ENCODE data around the gene KCNJ14.

DNA sequence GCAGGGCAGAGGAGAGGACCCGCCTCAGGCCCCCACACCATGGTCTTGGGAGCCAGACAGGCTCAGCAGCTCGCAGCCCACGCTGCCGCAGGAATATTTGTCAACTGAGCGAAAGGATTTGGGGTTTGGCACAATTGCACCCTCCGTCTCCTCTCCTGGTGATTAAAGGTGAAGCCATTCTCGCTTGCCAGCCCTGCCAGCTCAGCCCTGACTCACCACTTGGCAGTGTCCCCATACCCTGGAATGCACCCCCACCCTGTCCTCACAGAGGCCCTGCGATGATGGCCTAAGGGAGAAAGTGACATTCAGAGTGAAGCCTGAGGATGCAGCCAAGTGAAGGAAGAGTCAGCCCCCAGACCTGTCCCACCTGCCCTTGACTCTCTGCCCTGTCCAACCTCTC lies 32.6 kb downstream of the KCNJ14 start:
- TF ChIP-seq CREB5 (CRISPR knock-in tag; IDR thresholded peaks at IDR 0.05; ENCODE audit: low read depth) (no peak), ARNTL (CRISPR knock-in tag; IDR thresholded peaks at IDR 0.05; ENCODE audit: borderline replicate concordance, low read depth) (no peak), ZC3H10 (CRISPR knock-in tag; IDR thresholded peaks at IDR 0.05) (no peak), PATZ1 (CRISPR knock-in tag; IDR thresholded peaks at IDR 0.05; ENCODE audit: borderline replicate concordance) (no peak), PPARA (CRISPR knock-in tag; IDR thresholded peaks at IDR 0.05; ENCODE audit: borderline replicate concordance) (no peak), OSR1 (CRISPR knock-in tag; IDR thresholded peaks at IDR 0.05) (no peak), ISL1 (CRISPR knock-in tag; IDR thresholded peaks at IDR 0.05) (no peak)
- TF ChIP-seq, protein P1, sequence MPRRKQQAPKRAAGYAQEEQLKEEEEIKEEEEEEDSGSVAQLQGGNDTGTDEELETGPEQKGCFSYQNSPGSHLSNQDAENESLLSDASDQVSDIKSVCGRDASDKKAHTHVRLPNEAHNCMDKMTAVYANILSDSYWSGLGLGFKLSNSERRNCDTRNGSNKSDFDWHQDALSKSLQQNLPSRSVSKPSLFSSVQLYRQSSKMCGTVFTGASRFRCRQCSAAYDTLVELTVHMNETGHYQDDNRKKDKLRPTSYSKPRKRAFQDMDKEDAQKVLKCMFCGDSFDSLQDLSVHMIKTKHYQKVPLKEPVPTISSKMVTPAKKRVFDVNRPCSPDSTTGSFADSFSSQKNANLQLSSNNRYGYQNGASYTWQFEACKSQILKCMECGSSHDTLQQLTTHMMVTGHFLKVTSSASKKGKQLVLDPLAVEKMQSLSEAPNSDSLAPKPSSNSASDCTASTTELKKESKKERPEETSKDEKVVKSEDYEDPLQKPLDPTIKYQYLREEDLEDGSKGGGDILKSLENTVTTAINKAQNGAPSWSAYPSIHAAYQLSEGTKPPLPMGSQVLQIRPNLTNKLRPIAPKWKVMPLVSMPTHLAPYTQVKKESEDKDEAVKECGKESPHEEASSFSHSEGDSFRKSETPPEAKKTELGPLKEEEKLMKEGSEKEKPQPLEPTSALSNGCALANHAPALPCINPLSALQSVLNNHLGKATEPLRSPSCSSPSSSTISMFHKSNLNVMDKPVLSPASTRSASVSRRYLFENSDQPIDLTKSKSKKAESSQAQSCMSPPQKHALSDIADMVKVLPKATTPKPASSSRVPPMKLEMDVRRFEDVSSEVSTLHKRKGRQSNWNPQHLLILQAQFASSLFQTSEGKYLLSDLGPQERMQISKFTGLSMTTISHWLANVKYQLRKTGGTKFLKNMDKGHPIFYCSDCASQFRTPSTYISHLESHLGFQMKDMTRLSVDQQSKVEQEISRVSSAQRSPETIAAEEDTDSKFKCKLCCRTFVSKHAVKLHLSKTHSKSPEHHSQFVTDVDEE (CRISPR knock-in tag; IDR thresholded peaks at IDR 0.05) = no peak
